Right lobe of liver (tissue), 4 donors: Measurements from ENCODE around the gene C10orf105.

Experiments
- POLR2A ChIP-seq: fragments of 450-650 bp; IDR thresholded peaks from one replicate; pipeline ENCODE4 v1.6.1; 2017; ENCODE audit warnings: antibody characterized with exemption, mild to moderate bottlenecking
- TF ChIP-seq, protein P1 (sequence below), 4 donors: fragments of 200-600 bp in 3 of 4; fragments of 450-650 bp in 1 of 4; IDR thresholded peaks; one replicate each; pipeline versions ENCODE4 v1.5.1 to v1.8.0; 2016 to 2022; ENCODE audit warnings: antibody characterized with exemption in 4 of 4, mild to moderate bottlenecking in 2 of 4
- donor health status: DM: no; HTN: no; CAD: no.
- donor health status: DM: no; HTN: no; CAD: no.
- donor health status: DM: no; HTN: yes; CAD: no.

DNA sequence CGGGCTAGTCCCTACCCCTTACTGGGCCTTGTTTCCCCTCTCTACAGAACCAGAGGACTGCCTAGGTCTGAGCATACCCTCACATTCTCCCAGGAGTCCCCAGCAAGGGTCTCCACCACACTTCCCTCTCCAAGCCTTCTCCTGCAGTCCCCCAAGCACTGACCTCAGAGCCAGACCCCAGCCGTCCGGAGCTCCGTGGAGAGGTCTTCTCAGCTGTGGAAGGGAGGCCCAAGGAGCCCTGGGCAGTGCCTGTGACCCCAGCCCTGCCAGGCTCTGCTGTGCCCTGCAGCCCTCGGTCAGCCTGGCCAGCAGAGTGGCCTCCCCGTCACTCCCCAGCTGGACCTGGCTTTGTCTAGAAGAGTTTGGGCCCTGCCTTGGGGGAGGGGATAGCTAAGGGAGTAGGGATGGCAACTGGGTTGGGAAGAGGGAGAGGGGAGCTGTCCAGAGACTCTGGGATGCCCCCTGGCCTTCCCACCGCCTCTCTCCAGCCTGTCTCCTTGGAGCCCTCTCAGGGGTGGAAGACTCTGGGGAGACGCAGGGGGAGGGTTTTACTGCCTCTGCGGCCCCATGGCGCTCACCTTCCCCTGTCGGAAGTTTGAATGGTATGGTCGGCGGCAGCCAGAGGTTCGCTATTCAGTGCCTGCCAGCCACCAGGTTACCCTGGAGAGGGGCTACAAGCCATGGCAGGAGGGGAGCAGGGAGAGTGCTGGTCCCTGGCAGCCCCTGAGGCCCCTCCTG is at the start of gene C10orf105:
- TF ChIP-seq, protein P1, sequence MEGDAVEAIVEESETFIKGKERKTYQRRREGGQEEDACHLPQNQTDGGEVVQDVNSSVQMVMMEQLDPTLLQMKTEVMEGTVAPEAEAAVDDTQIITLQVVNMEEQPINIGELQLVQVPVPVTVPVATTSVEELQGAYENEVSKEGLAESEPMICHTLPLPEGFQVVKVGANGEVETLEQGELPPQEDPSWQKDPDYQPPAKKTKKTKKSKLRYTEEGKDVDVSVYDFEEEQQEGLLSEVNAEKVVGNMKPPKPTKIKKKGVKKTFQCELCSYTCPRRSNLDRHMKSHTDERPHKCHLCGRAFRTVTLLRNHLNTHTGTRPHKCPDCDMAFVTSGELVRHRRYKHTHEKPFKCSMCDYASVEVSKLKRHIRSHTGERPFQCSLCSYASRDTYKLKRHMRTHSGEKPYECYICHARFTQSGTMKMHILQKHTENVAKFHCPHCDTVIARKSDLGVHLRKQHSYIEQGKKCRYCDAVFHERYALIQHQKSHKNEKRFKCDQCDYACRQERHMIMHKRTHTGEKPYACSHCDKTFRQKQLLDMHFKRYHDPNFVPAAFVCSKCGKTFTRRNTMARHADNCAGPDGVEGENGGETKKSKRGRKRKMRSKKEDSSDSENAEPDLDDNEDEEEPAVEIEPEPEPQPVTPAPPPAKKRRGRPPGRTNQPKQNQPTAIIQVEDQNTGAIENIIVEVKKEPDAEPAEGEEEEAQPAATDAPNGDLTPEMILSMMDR (IDR thresholded peaks at IDR 0.05), result no peak
- no peak for TF ChIP-seq POLR2A
